ENCODE data around the gene RGL1. TPM values are rescaled to one million over a fixed set of nuclear protein-coding genes. Genes with fewer than 3 reads are reported as not detected.

Gene RGL1
- total and polyA plus RNA-seq, 7 experiments from 2014 or later = 0.90 to 6.2 (median 2.6) TPM

- intact Hi-C loops (cut with micrococcal nuclease) = no loop called here
- DNase-seq (no peak), ATAC-seq (no peak)
- H3K27me3 Mint-ChIP-seq = no peaks in the 10 kb centered on the region
- H3K4me1 Mint-ChIP-seq = no peaks in the 10 kb centered on the region
- Histone ChIP-seq H3K4me1 (ENCODE audit: control insufficient read depth in 2 of 2, insufficient read depth in 2 of 2, low read length in 2 of 2) (no peaks in the 10 kb centered on the region), H3K36me3 (ENCODE audit: control insufficient read depth in 2 of 3, insufficient read depth in 3 of 3, low read length in 3 of 3) (no peaks in the 10 kb centered on the region), H3K27ac (ENCODE audit: low read depth, low read length) (no peak overlapping the region), H3K27me3 (ENCODE audit: control insufficient read depth in 2 of 2, insufficient read depth in 2 of 2, low read length in 2 of 2) (no peaks in the 10 kb centered on the region), H3K9me3 (ENCODE audit: control insufficient read depth in 2 of 3, low read length in 3 of 3) (peaks cover 0 to 9% (median 0%) of the 10 kb centered on the region in 3 experiments), H3K4me3 (ENCODE audit: low read length) (no peak overlapping the region)
- no peak overlapping the region for H3K4me3 Mint-ChIP-seq
- ChIA-PET CTCF (no interaction called here), POLR2A (no interaction called here)
- peaks cover 0 to 31% (median 13%) of the 10 kb centered on the region in 11 donors for H3K9me3 Mint-ChIP-seq
- peaks cover 8 to 34% (median 19%) of the 10 kb centered on the region in 5 donors for H3K36me3 Mint-ChIP-seq
- H3K27ac Mint-ChIP-seq = no peak overlapping the region
Observed at GRCh38 chr1:183776731-183777130, 28.2 kb upstream of the RGL1 start.

GRCh38 chr1:183777328-183777727, 27.6 kb upstream of the RGL1 start:
- Histone ChIP-seq H3K9me3 (ENCODE audit: control insufficient read depth in 2 of 3, low read length in 3 of 3) (peaks cover 0 to 9% (median 0%) of the 10 kb centered on the region in 3 experiments), H3K4me3 (ENCODE audit: low read length) (no peak overlapping the region), H3K27me3 (ENCODE audit: control insufficient read depth in 2 of 2, insufficient read depth in 2 of 2, low read length in 2 of 2) (no peaks in the 10 kb centered on the region), H3K27ac (ENCODE audit: low read depth, low read length) (no peak overlapping the region), H3K4me1 (ENCODE audit: control insufficient read depth in 2 of 2, insufficient read depth in 2 of 2, low read length in 2 of 2) (no peaks in the 10 kb centered on the region), H3K36me3 (ENCODE audit: control insufficient read depth in 2 of 3, insufficient read depth in 3 of 3, low read length in 3 of 3) (no peaks in the 10 kb centered on the region)
- ChIA-PET POLR2A (no interaction called here), CTCF (no interaction called here)
- ATAC-seq (no peak), DNase-seq (no peak)
- Mint-ChIP-seq H3K36me3 (peaks cover 6 to 28% (median 19%) of the 10 kb centered on the region in 5 donors), H3K27me3 (no peaks in the 10 kb centered on the region), H3K4me3 (no peak overlapping the region), H3K27ac (no peak overlapping the region), H3K9me3 (peaks cover 0 to 27% (median 13%) of the 10 kb centered on the region in 11 donors), H3K4me1 (no peaks in the 10 kb centered on the region)
- intact Hi-C loops (cut with micrococcal nuclease) = no loop called here

- intact Hi-C loops (cut with micrococcal nuclease) = no loop called here
- no peak overlapping the region for H3K4me3 Mint-ChIP-seq
- H3K9me3 ChIP-seq (ENCODE audit: control insufficient read depth in 2 of 3, low read length in 3 of 3) = peaks cover 0 to 9% (median 0%) of the 10 kb centered on the region in 3 experiments
- POLR2A ChIA-PET = no interaction called here
- CTCF ChIA-PET = no interaction called here
- DNase-seq (no peak), ATAC-seq (no peak)
- H3K27ac Mint-ChIP-seq = no peak overlapping the region
- H3K4me3 ChIP-seq (ENCODE audit: low read length) = no peak overlapping the region
- H3K4me1 ChIP-seq (ENCODE audit: control insufficient read depth in 2 of 2, insufficient read depth in 2 of 2, low read length in 2 of 2) = no peaks in the 10 kb centered on the region
- no peaks in the 10 kb centered on the region for H3K27me3 ChIP-seq (ENCODE audit: control insufficient read depth in 2 of 2, insufficient read depth in 2 of 2, low read length in 2 of 2)
- H3K27me3 Mint-ChIP-seq = no peaks in the 10 kb centered on the region
- H3K4me1 Mint-ChIP-seq = no peaks in the 10 kb centered on the region
- H3K36me3 ChIP-seq (ENCODE audit: control insufficient read depth in 2 of 3, insufficient read depth in 3 of 3, low read length in 3 of 3) = no peaks in the 10 kb centered on the region
- peaks cover 5 to 23% (median 16%) of the 10 kb centered on the region in 5 donors for H3K36me3 Mint-ChIP-seq
- no peak overlapping the region for H3K27ac ChIP-seq (ENCODE audit: low read depth, low read length)
- H3K9me3 Mint-ChIP-seq = peaks cover 0 to 24% (median 11%) of the 10 kb centered on the region in 11 donors
Observed at GRCh38 chr1:183778045-183778444, 26.9 kb upstream of the RGL1 start.

DNA sequence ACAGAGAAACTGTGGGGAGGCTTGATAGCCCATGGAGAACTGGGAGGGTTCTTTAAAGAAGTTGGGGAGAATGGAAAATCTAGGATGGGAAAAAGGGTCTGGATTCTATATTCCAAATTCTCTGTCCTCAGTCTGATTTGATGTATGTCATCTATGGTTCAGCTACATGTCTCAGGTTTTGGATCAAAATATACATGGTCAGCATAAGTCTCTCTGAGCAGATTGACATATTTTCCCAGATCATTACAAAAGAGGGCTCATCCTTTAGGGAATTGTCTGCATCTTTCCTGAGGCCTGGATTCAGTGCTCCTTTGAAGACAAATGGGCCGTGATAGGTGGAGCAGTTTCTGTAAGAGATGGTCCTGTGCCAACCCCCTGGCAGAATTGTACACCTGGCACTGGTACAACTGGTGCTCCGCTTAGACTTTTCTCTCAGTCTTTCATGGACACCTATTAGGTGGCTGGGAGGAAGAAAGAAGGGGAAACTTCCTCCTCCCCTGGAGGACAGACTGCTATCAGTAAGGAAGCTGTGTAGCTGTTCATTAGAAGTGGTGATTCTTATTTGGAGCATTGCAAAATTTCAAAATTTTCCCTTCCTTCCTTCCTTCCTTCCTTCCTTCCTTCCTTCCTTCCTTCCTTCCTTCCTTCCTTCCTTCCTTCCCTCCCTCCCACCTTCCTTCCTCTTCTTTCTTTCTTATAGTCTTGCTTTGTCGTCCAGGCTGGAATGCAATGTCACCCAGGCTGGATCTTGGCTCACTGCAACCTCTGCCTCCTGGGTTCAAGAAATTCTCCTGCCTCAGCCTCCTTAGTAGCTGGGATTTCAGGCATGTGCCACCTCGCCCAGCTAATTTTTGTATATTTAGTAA, 26.1 kb upstream of the RGL1 start:
- CTCF ChIA-PET = interaction anchor here (0.6 kb wide), 1 partner anchor 137 kb away, joined by 3 read pairs; no protein-coding TSS in a partner anchor
- Histone ChIP-seq H3K27me3 (ENCODE audit: control insufficient read depth in 2 of 2, insufficient read depth in 2 of 2, low read length in 2 of 2) (no peaks in the 10 kb centered on the region), H3K4me3 (ENCODE audit: low read length) (no peak overlapping the region), H3K4me1 (ENCODE audit: control insufficient read depth in 2 of 2, insufficient read depth in 2 of 2, low read length in 2 of 2) (no peaks in the 10 kb centered on the region), H3K36me3 (ENCODE audit: control insufficient read depth in 2 of 3, insufficient read depth in 3 of 3, low read length in 3 of 3) (no peaks in the 10 kb centered on the region), H3K27ac (ENCODE audit: low read depth, low read length) (no peak overlapping the region), H3K9me3 (ENCODE audit: control insufficient read depth in 2 of 3, low read length in 3 of 3) (peaks cover 0 to 9% (median 0%) of the 10 kb centered on the region in 3 experiments)
- Mint-ChIP-seq H3K4me3 (no peak overlapping the region), H3K9me3 (peaks cover 0 to 17% (median 7%) of the 10 kb centered on the region in 11 donors), H3K27ac (no peak overlapping the region), H3K4me1 (no peaks in the 10 kb centered on the region), H3K36me3 (peaks cover 5 to 16% (median 11%) of the 10 kb centered on the region in 5 donors), H3K27me3 (no peaks in the 10 kb centered on the region)
- ATAC-seq = no peak
- POLR2A ChIA-PET = no interaction called here
- intact Hi-C loops (cut with micrococcal nuclease) = no loop called here
- no peak for DNase-seq

DNA sequence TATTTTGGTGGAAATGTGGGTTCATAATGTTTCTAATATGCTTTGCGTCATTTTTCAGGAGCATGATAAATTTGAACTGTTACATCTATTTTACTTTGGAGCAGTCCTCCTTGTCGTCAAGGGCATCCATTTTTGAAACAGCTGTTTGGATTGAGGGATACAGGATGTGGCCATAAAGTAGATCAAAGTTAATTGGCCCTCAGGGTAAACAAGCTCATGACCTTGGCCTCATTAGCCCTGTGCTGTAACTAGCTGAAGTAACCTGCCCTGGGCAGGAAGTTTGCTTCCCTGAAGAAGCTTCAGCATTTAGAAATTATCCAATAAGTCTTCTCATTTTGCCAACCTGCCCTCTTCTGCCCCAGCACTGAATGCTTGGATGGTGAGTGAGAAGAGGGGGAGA, 24.8 kb upstream of the RGL1 start:
- Mint-ChIP-seq H3K4me1 (no peaks in the 10 kb centered on the region), H3K4me3 (no peak overlapping the region), H3K27me3 (no peaks in the 10 kb centered on the region), H3K9me3 (peaks cover 0 to 5% (median 2%) of the 10 kb centered on the region in 11 donors), H3K27ac (no peak overlapping the region), H3K36me3 (peaks cover 0 to 11% (median under 1%) of the 10 kb centered on the region in 5 donors)
- CTCF ChIA-PET = no interaction called here
- H3K4me1 ChIP-seq (ENCODE audit: control insufficient read depth in 2 of 2, insufficient read depth in 2 of 2, low read length in 2 of 2) = no peaks in the 10 kb centered on the region
- POLR2A ChIA-PET = no interaction called here
- no peak for ATAC-seq
- no peak overlapping the region for H3K4me3 ChIP-seq (ENCODE audit: low read length)
- H3K27me3 ChIP-seq (ENCODE audit: control insufficient read depth in 2 of 2, insufficient read depth in 2 of 2, low read length in 2 of 2) = no peaks in the 10 kb centered on the region
- intact Hi-C loops (cut with micrococcal nuclease) = no loop called here
- H3K9me3 ChIP-seq (ENCODE audit: control insufficient read depth in 2 of 3, low read length in 3 of 3) = peaks cover 0 to 1% (median 0%) of the 10 kb centered on the region in 3 experiments
- DNase-seq = no peak
- H3K36me3 ChIP-seq (ENCODE audit: control insufficient read depth in 2 of 3, insufficient read depth in 3 of 3, low read length in 3 of 3) = no peaks in the 10 kb centered on the region
- no peak overlapping the region for H3K27ac ChIP-seq (ENCODE audit: low read depth, low read length)

DNA sequence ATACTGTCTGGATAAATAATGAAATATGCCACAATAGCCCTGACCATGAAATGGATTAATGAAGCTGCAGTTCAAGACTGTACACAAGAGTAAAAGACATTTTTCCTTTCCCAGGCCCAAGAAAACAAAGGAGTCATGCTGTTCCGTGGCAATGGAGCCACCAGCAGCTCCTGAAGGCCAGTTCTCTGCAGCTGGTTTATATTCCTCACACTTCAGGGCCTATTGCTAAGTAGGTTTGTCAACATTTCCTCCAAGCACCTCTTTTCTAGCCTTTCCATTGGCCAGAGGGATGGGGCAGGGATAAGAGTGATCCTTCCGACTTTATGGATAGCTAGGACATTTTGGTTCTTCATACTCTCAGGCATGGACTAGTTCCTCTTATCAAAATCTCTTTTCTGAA, 24.2 kb upstream of the RGL1 start:
- no peaks in the 10 kb centered on the region for H3K4me1 ChIP-seq (ENCODE audit: control insufficient read depth in 2 of 2, insufficient read depth in 2 of 2, low read length in 2 of 2)

GRCh38 chr1:183783342-183783741, 21.6 kb upstream of the RGL1 start:
- no peak overlapping the region for H3K27ac Mint-ChIP-seq
- Histone ChIP-seq H3K36me3 (ENCODE audit: control insufficient read depth in 2 of 3, insufficient read depth in 3 of 3, low read length in 3 of 3) (no peaks in the 10 kb centered on the region), H3K27ac (ENCODE audit: low read depth, low read length) (no peak overlapping the region), H3K27me3 (ENCODE audit: control insufficient read depth in 2 of 2, insufficient read depth in 2 of 2, low read length in 2 of 2) (no peaks in the 10 kb centered on the region), H3K4me1 (ENCODE audit: control insufficient read depth in 2 of 2, insufficient read depth in 2 of 2, low read length in 2 of 2) (no peaks in the 10 kb centered on the region), H3K9me3 (ENCODE audit: control insufficient read depth in 2 of 3, low read length in 3 of 3) (no peaks in the 10 kb centered on the region), H3K4me3 (ENCODE audit: low read length) (no peak overlapping the region)
- H3K9me3 Mint-ChIP-seq = peaks cover 0 to 2% (median 0%) of the 10 kb centered on the region in 11 donors
- CTCF ChIA-PET = no interaction called here
- DNase-seq (no peak), ATAC-seq (no peak)
- no peaks in the 10 kb centered on the region for H3K27me3 Mint-ChIP-seq
- no peak overlapping the region for H3K4me3 Mint-ChIP-seq
- POLR2A ChIA-PET = no interaction called here
- H3K4me1 Mint-ChIP-seq = peaks cover 0 to 3% (median 0%) of the 10 kb centered on the region in 7 donors
- H3K36me3 Mint-ChIP-seq = peaks cover 0 to 11% (median 0%) of the 10 kb centered on the region in 5 donors
- intact Hi-C loops (cut with micrococcal nuclease) = no loop called here

More for the DNA sequence above, 24.2 kb upstream of the RGL1 start:
- H3K9me3 Mint-ChIP-seq = peaks cover 0 to 2% (median 0%) of the 10 kb centered on the region in 11 donors
- CTCF ChIA-PET = no interaction called here
- no peak overlapping the region for H3K4me3 Mint-ChIP-seq
- Histone ChIP-seq H3K27ac (ENCODE audit: low read depth, low read length) (no peak overlapping the region), H3K27me3 (ENCODE audit: control insufficient read depth in 2 of 2, insufficient read depth in 2 of 2, low read length in 2 of 2) (no peaks in the 10 kb centered on the region), H3K36me3 (ENCODE audit: control insufficient read depth in 2 of 3, insufficient read depth in 3 of 3, low read length in 3 of 3) (no peaks in the 10 kb centered on the region), H3K9me3 (ENCODE audit: control insufficient read depth in 2 of 3, low read length in 3 of 3) (no peaks in the 10 kb centered on the region), H3K4me3 (ENCODE audit: low read length) (no peak overlapping the region)
- ATAC-seq = no peak
- DNase-seq = no peak
- POLR2A ChIA-PET = no interaction called here
- H3K27ac Mint-ChIP-seq = no peak overlapping the region
- H3K36me3 Mint-ChIP-seq = peaks cover 0 to 11% (median 0%) of the 10 kb centered on the region in 5 donors
- intact Hi-C loops (cut with micrococcal nuclease) = no loop called here
- no peaks in the 10 kb centered on the region for H3K4me1 Mint-ChIP-seq
- H3K27me3 Mint-ChIP-seq = no peaks in the 10 kb centered on the region

Data from naive thymus-derived CD4-positive, alpha-beta T cell (primary cell).